Measurements from ENCODE around the gene ARHGAP18. TPM values are rescaled to one million over a fixed set of nuclear protein-coding genes. Genes with fewer than 3 reads are reported as not detected.

The ARHGAP18 gene
- total and polyA plus RNA-seq, 10 of the 15 experiments (the other 5 are each of a cell fraction or from before 2014, with no cell fraction given) = 18.2 to 52.2 (median 31.7) TPM

DNA sequence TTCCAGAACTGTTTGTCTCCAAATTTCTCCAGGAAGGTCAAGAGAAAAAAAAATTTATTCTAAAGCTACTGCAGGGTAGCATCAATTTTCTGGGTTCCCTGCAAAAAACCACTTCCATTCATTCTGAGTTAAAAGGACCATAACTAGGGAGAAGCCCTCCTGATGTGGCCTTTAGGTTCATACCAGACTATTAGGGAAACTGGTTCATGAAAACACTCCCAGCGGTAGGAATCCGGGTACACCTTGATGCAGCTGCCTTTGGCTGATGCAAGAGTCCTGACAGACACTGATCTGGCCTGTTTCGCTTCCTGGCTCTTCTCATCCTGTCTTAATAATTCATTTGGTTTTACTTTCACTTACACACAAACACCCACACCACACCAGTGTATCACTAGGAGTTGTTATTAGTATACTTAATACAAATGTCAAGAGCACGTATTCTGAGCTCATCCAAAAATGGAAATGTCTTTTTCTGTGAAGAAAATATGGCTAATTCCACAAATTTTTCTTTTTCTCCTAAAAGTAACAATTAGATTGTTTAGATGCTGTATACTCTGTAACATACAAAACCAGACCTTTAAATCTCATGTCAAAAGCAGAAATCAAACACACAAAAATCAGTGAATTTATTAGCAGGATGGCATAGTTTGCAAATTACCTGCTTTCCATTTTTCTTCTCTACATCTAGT lies 38.4 kb upstream of the ARHGAP18 start (continued):
- TF ChIP-seq, protein P1, sequence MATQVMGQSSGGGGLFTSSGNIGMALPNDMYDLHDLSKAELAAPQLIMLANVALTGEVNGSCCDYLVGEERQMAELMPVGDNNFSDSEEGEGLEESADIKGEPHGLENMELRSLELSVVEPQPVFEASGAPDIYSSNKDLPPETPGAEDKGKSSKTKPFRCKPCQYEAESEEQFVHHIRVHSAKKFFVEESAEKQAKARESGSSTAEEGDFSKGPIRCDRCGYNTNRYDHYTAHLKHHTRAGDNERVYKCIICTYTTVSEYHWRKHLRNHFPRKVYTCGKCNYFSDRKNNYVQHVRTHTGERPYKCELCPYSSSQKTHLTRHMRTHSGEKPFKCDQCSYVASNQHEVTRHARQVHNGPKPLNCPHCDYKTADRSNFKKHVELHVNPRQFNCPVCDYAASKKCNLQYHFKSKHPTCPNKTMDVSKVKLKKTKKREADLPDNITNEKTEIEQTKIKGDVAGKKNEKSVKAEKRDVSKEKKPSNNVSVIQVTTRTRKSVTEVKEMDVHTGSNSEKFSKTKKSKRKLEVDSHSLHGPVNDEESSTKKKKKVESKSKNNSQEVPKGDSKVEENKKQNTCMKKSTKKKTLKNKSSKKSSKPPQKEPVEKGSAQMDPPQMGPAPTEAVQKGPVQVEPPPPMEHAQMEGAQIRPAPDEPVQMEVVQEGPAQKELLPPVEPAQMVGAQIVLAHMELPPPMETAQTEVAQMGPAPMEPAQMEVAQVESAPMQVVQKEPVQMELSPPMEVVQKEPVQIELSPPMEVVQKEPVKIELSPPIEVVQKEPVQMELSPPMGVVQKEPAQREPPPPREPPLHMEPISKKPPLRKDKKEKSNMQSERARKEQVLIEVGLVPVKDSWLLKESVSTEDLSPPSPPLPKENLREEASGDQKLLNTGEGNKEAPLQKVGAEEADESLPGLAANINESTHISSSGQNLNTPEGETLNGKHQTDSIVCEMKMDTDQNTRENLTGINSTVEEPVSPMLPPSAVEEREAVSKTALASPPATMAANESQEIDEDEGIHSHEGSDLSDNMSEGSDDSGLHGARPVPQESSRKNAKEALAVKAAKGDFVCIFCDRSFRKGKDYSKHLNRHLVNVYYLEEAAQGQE (IDR thresholded peaks at IDR 0.05; ENCODE audit: low read depth, low read length) = no peak
- TF ChIP-seq RELA (IDR thresholded peaks at IDR 0.05; ENCODE audit: borderline replicate concordance, partially characterized antibody) (no peak), NFYA (IDR thresholded peaks at IDR 0.05; ENCODE audit: borderline replicate concordance, low read depth, low read length) (no peak), BHLHE40 (IDR thresholded peaks at IDR 0.05; ENCODE audit: borderline replicate concordance in 1 of 2, low read depth in 2 of 2, low read length in 1 of 2) (0 out of 4 replicates have a peak, but pooled peaks have one; percentile 3 to 45), RAD51 (IDR thresholded peaks at IDR 0.05) (no peak), MYB (IDR thresholded peaks at IDR 0.05; ENCODE audit: borderline replicate concordance, low read depth, low read length) (no peak), RFX5 (IDR thresholded peaks at IDR 0.05; ENCODE audit: low read depth, low read length) (no peak), TBL1XR1 (IDR thresholded peaks at IDR 0.05; ENCODE audit: low read depth, low read length) (no peak), SP1 (IDR thresholded peaks at IDR 0.05; ENCODE audit: low read depth, low read length) (no peak), ATF7 (IDR thresholded peaks at IDR 0.05; ENCODE audit: low read depth) (peak; percentile 71; the same call in 1 of the 2 replicates), ATF2 (IDR thresholded peaks at IDR 0.05; ENCODE audit: low read length) (peak; percentile 61), TAF1 (IDR thresholded peaks at IDR 0.05; ENCODE audit: borderline replicate concordance, low read depth, low read length) (no peak), NR2C1 (IDR thresholded peaks at IDR 0.05) (no peak), ASH2L (IDR thresholded peaks at IDR 0.05; ENCODE audit: borderline replicate concordance, low read depth) (no peak), USF2 (IDR thresholded peaks at IDR 0.05; ENCODE audit: borderline replicate concordance, low read depth, low read length) (no peak), SRF (IDR thresholded peaks at IDR 0.05; ENCODE audit: low read depth in 2 of 2, low read length in 2 of 2) (peak in 1 of 2 experiments; percentile 84; a peak in 2 of 4 replicates), IRF3 (IDR thresholded peaks at IDR 0.05) (no peak), NR2C2 (IDR thresholded peaks at IDR 0.05; ENCODE audit: borderline replicate concordance, control insufficient read depth, insufficient read length, low read depth) (no peak), MYC (IDR thresholded peaks at IDR 0.05; ENCODE audit: insufficient read depth, insufficient read length, insufficient replicate concordance, low read length, severe bottlenecking) (no peak)
- TF ChIP-seq, protein P2, sequence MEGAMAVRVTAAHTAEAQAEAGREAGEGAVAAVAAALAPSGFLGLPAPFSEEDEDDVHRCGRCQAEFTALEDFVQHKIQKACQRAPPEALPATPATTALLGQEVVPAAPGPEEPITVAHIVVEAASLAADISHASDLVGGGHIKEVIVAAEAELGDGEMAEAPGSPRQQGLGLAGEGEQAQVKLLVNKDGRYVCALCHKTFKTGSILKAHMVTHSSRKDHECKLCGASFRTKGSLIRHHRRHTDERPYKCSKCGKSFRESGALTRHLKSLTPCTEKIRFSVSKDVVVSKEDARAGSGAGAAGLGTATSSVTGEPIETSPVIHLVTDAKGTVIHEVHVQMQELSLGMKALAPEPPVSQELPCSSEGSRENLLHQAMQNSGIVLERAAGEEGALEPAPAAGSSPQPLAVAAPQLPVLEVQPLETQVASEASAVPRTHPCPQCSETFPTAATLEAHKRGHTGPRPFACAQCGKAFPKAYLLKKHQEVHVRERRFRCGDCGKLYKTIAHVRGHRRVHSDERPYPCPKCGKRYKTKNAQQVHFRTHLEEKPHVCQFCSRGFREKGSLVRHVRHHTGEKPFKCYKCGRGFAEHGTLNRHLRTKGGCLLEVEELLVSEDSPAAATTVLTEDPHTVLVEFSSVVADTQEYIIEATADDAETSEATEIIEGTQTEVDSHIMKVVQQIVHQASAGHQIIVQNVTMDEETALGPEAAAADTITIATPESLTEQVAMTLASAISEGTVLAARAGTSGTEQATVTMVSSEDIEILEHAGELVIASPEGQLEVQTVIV (IDR thresholded peaks at IDR 0.05; ENCODE audit: borderline replicate concordance, partially characterized antibody) = no peak

All from GM12878 (cell line).